ENCODE measurements around the gene IFNA2.

DNA sequence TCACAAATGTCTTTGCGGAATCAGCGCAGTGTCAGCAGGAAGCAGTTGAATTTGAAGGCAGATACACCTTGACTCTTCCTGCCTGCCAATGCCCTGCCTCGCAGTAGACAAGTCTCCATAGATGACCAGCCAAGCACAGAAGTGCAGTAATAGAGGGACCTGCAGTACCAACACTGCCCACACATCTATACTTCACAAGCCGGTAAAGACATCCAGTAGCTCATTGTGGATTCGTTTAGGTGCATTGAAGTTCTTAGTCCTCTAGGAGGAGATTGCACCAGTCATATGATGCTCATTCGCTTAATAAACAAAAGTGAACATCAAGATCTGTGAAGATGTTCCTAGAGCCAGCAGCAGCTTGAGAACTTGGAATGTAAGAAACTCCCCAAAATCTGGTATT lies 7.1 kb upstream of the IFNA2 start:
- TF ChIP-seq, protein P1, sequence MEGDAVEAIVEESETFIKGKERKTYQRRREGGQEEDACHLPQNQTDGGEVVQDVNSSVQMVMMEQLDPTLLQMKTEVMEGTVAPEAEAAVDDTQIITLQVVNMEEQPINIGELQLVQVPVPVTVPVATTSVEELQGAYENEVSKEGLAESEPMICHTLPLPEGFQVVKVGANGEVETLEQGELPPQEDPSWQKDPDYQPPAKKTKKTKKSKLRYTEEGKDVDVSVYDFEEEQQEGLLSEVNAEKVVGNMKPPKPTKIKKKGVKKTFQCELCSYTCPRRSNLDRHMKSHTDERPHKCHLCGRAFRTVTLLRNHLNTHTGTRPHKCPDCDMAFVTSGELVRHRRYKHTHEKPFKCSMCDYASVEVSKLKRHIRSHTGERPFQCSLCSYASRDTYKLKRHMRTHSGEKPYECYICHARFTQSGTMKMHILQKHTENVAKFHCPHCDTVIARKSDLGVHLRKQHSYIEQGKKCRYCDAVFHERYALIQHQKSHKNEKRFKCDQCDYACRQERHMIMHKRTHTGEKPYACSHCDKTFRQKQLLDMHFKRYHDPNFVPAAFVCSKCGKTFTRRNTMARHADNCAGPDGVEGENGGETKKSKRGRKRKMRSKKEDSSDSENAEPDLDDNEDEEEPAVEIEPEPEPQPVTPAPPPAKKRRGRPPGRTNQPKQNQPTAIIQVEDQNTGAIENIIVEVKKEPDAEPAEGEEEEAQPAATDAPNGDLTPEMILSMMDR (IDR thresholded peaks at IDR 0.05): peak in 1 of 2 donors; percentile 23
- no peak for TF ChIP-seq POLR2AphosphoS5 (IDR thresholded peaks at IDR 0.05)

Data from suprapubic skin (tissue), 3 donors.